Tibial artery (tissue), 4 donors: ENCODE measurements around the gene ANKRD44.

Experiments
- DNase-seq, 2 donors: peaks; one replicate each; pipeline ENCODE4 v3.0.0-alpha.2; 2019
- H3K27ac ChIP-seq, 2 donors: fragments of 200-600 bp; sonication (generic) in 1 of 2; 1 replicate in 1 of 2; 2 replicates in 1 of 2; pipeline ENCODE4 v1.5.1; 2018 to 2019; ENCODE audit warnings: mild to moderate bottlenecking in 1 of 2
- H3K27me3 ChIP-seq, 2 donors: fragments of 200-600 bp; sonication (generic) in 1 of 2; one replicate each; pipeline versions ENCODE4 v1.5.1 to v1.6.0; 2016 to 2019
- H3K36me3 ChIP-seq, 3 donors: fragments of 200-600 bp; sonication (generic) in 2 of 3; one replicate each; pipeline ENCODE4 v1.5.1; 2016 to 2019; ENCODE audit warnings: mild to moderate bottlenecking in 2 of 3
- H3K4me1 ChIP-seq, 4 donors: fragments of 200-600 bp; sonication (generic) in 2 of 4; 1 replicate in 3 of 4; 2 replicates in 1 of 4; pipeline ENCODE4 v1.5.1; 2016 to 2019
- H3K4me3 ChIP-seq, 2 donors: fragments of 200-600 bp; sonication (generic) in 1 of 2; 1 replicate in 1 of 2; 2 replicates in 1 of 2; pipeline ENCODE4 v1.5.1; 2018 to 2019; ENCODE audit warnings: mild to moderate bottlenecking in 2 of 2
- H3K9me3 ChIP-seq, 3 donors: fragments of 200-600 bp; sonication (generic) in 1 of 3; one replicate each; pipeline ENCODE4 v1.5.1; 2016 to 2019
- CTCF ChIP-seq, 2 experiments: fragments of 200-600 bp in 1 of 2; fragments of 450-650 bp in 1 of 2; IDR thresholded peaks; one replicate each; pipeline ENCODE4 v1.5.1; 2017 to 2019; ENCODE audit warnings: antibody characterized with exemption in 2 of 2, mild to moderate bottlenecking in 1 of 2, moderate library complexity in 1 of 2
- intact Hi-C: fragments of 100-400 bp; cut with DNase I; formaldehyde crosslinking; loops from one replicate; pipeline ENCODE4 v1.15.0; 2023; ENCODE audit warnings: low total_unique reads

The ANKRD44 gene

GRCh38 chr2:196951973-196952372 lies 358.6 kb downstream of the ANKRD44 start:
- Histone ChIP-seq H3K36me3 (no peaks in the 10 kb centered on the region), H3K27me3 (no peaks in the 10 kb centered on the region), H3K9me3 (no peaks in the 10 kb centered on the region), H3K27ac (no peak overlapping the region), H3K4me3 (no peak overlapping the region), H3K4me1 (no peaks in the 10 kb centered on the region)
- intact Hi-C loops: no loop called here
- no peak for TF ChIP-seq CTCF (IDR thresholded peaks at IDR 0.05)
- DNase-seq: no peak

- Histone ChIP-seq H3K4me1 (no peaks in the 10 kb centered on the region), H3K27me3 (no peaks in the 10 kb centered on the region), H3K4me3 (no peak overlapping the region), H3K27ac (no peak overlapping the region), H3K9me3 (no peaks in the 10 kb centered on the region), H3K36me3 (no peaks in the 10 kb centered on the region)
- intact Hi-C loops: no loop called here
- no peak for TF ChIP-seq CTCF (IDR thresholded peaks at IDR 0.05)
- DNase-seq: no peak
Measured at GRCh38 chr2:196949116-196949515, 361.5 kb downstream of the ANKRD44 start.

GRCh38 chr2:196944570-196944969 lies 366.0 kb downstream of the ANKRD44 start:
- no peaks in the 10 kb centered on the region for H3K4me1 ChIP-seq
- no peaks in the 10 kb centered on the region for H3K27me3 ChIP-seq
- DNase-seq: no peak
- H3K27ac ChIP-seq: no peak overlapping the region
- intact Hi-C loops: no loop called here
- H3K4me3 ChIP-seq: no peak overlapping the region
- H3K9me3 ChIP-seq: no peaks in the 10 kb centered on the region
- TF ChIP-seq CTCF (IDR thresholded peaks at IDR 0.05): no peak
- no peaks in the 10 kb centered on the region for H3K36me3 ChIP-seq

- intact Hi-C loops: no loop called here
- no peak for TF ChIP-seq CTCF (IDR thresholded peaks at IDR 0.05)
- Histone ChIP-seq H3K36me3 (no peaks in the 10 kb centered on the region), H3K4me3 (no peak overlapping the region), H3K27ac (no peak overlapping the region), H3K4me1 (no peaks in the 10 kb centered on the region), H3K27me3 (no peaks in the 10 kb centered on the region), H3K9me3 (no peaks in the 10 kb centered on the region)
- no peak for DNase-seq
Measured at GRCh38 chr2:196941398-196942078, 369.0 kb downstream of the ANKRD44 start.

GRCh38 chr2:196939371-196939770 lies 371.2 kb downstream of the ANKRD44 start:
- intact Hi-C loops: no loop called here
- Histone ChIP-seq H3K4me1 (no peaks in the 10 kb centered on the region), H3K36me3 (no peaks in the 10 kb centered on the region), H3K4me3 (no peak overlapping the region), H3K27ac (no peak overlapping the region), H3K27me3 (no peaks in the 10 kb centered on the region), H3K9me3 (no peaks in the 10 kb centered on the region)
- no peak for TF ChIP-seq CTCF (IDR thresholded peaks at IDR 0.05)
- DNase-seq: no peak
